H9 (cell line): Measurements from ENCODE around the gene GAN. TPM values are rescaled to one million over a fixed set of nuclear protein-coding genes. Genes with fewer than 3 reads are reported as not detected.

Experiments
- DNase-seq: peaks from one replicate; pipeline ENCODE4 v3.0.0-alpha.2; 2017
- H2AFZ ChIP-seq: one replicate; pipeline ENCODE4 v1.6.1; 2013; ENCODE audit warnings: mild to moderate bottlenecking, low read length, control low read depth, moderate library complexity
- H2AK5ac ChIP-seq: 2 replicates; pipeline ENCODE4 v1.6.1; 2013; ENCODE audit warnings: low read length, control low read depth, mixed read lengths; ENCODE audit not compliant: insufficient read length
- H2BK120ac ChIP-seq: one replicate; pipeline ENCODE4 v1.6.1; 2013; ENCODE audit warnings: low read depth, mild to moderate bottlenecking, low read length, control low read depth, inconsistent platforms; ENCODE audit not compliant: poor library complexity, severe bottlenecking
- H2BK12ac ChIP-seq: 2 replicates; pipeline ENCODE4 v1.6.1; 2013; ENCODE audit warnings: low read length, control low read depth, mixed read lengths, low read depth; ENCODE audit not compliant: insufficient read length
- H2BK15ac ChIP-seq: 2 replicates; pipeline ENCODE4 v1.6.1; 2013; ENCODE audit warnings: low read depth, low read length, control low read depth
- H2BK20ac ChIP-seq: one replicate; pipeline ENCODE4 v1.6.1; 2013; ENCODE audit warnings: low read depth, mild to moderate bottlenecking, low read length, control low read depth, inconsistent platforms; ENCODE audit not compliant: poor library complexity, severe bottlenecking
- H2BK5ac ChIP-seq: 2 replicates; pipeline ENCODE4 v1.6.1; 2013; ENCODE audit warnings: low read length, control low read depth, mixed read lengths; ENCODE audit not compliant: insufficient read length
- H3K14ac ChIP-seq: 2 replicates; pipeline ENCODE4 v1.6.1; 2013; ENCODE audit warnings: low read length, control low read depth; ENCODE audit not compliant: insufficient read depth
- H3K18ac ChIP-seq: 2 replicates; pipeline ENCODE4 v1.6.1; 2013; ENCODE audit warnings: low read depth, mild to moderate bottlenecking, mixed read lengths, low read length, control low read depth; ENCODE audit not compliant: insufficient read length
- H3K23ac ChIP-seq: 2 replicates; pipeline ENCODE4 v1.6.1; 2013; ENCODE audit warnings: low read length, control low read depth, mixed read lengths, low read depth; ENCODE audit not compliant: insufficient read length
- H3K23me2 ChIP-seq: 2 replicates; pipeline ENCODE4 v1.6.1; 2013; ENCODE audit warnings: low read depth, mild to moderate bottlenecking, mixed read lengths, low read length, control low read depth; ENCODE audit not compliant: insufficient read length, poor library complexity, severe bottlenecking
- H3K27ac ChIP-seq: 2 replicates; pipeline ENCODE4 v1.5.1; 2013; ENCODE audit warnings: low read length, control low read depth, mixed read lengths, low read depth; ENCODE audit not compliant: insufficient read length
- H3K27me3 ChIP-seq: 2 replicates; pipeline ENCODE4 v1.6.1; 2013; ENCODE audit warnings: low read length, control low read depth, inconsistent platforms; ENCODE audit not compliant: insufficient read depth
- H3K4ac ChIP-seq: 2 replicates; pipeline ENCODE4 v1.6.1; 2013; ENCODE audit warnings: low read depth, mild to moderate bottlenecking, control low read depth, inconsistent platforms, low read length, moderate library complexity
- H3K4me1 ChIP-seq: 2 replicates; pipeline ENCODE4 v1.6.1; 2013; ENCODE audit warnings: low read length, control low read depth, inconsistent platforms; ENCODE audit not compliant: insufficient read depth
- H3K4me2 ChIP-seq: 2 replicates; pipeline ENCODE4 v1.6.1; 2013; ENCODE audit warnings: low read length, control low read depth, mixed read lengths; ENCODE audit not compliant: insufficient read length, insufficient read depth
- H3K56ac ChIP-seq: 2 replicates; pipeline ENCODE4 v1.6.1; 2013; ENCODE audit warnings: low read depth, mild to moderate bottlenecking, mixed read lengths, low read length, control low read depth; ENCODE audit not compliant: insufficient read length
- H3K79me1 ChIP-seq: 2 replicates; pipeline ENCODE4 v1.6.1; 2013; ENCODE audit warnings: low read depth, mild to moderate bottlenecking, moderate library complexity, low read length, control low read depth, inconsistent platforms; ENCODE audit not compliant: insufficient read depth, poor library complexity, severe bottlenecking
- H3K79me2 ChIP-seq: 2 replicates; pipeline ENCODE4 v1.6.1; 2013; ENCODE audit warnings: low read length, control low read depth, inconsistent platforms; ENCODE audit not compliant: insufficient read depth
- H3K9ac ChIP-seq: 2 replicates; pipeline ENCODE4 v1.6.1; 2013; ENCODE audit warnings: low read length, control low read depth, mixed read lengths; ENCODE audit not compliant: insufficient read length; ENCODE audit errors: extremely low read depth
- H3K9me3 ChIP-seq: one replicate; pipeline ENCODE4 v1.6.1; 2013; ENCODE audit warnings: low read depth, low read length, inconsistent platforms; ENCODE audit not compliant: control insufficient read depth
- H3T11ph ChIP-seq: one replicate; pipeline ENCODE4 v1.6.1; 2013; ENCODE audit warnings: mild to moderate bottlenecking, low read length, control low read depth, inconsistent platforms
- H4K20me1 ChIP-seq: one replicate; pipeline ENCODE4 v1.6.1; 2013; ENCODE audit not compliant: control insufficient read depth, insufficient read length, insufficient read depth
- H4K5ac ChIP-seq: 2 replicates; pipeline ENCODE4 v1.6.1; 2013; ENCODE audit warnings: low read depth, mild to moderate bottlenecking, mixed read lengths, low read length, control low read depth; ENCODE audit not compliant: insufficient read length
- H4K8ac ChIP-seq: replicated peaks from 2 replicates; pipeline ENCODE4 v1.6.1; 2013; ENCODE audit warnings: low read length, control low read depth, mixed read lengths, low read depth; ENCODE audit not compliant: insufficient read length
- H4K91ac ChIP-seq: 2 replicates; pipeline ENCODE4 v1.6.1; 2013; ENCODE audit warnings: low read depth, mild to moderate bottlenecking, moderate library complexity, mixed read lengths, low read length, control low read depth; ENCODE audit not compliant: insufficient read length
- H3K27ac Mint-ChIP-seq, 3 experiments: 2 replicates in 2 of 3; 3 replicates in 1 of 3; pipeline ENCODE4 v1.8.0; 2020 to 2021; ENCODE audit warnings: mixed read lengths in 3 of 3, mild to moderate bottlenecking in 1 of 3, moderate library complexity in 1 of 3
- H3K27me3 Mint-ChIP-seq: 2 replicates; pipeline ENCODE4 v1.8.0; 2021; ENCODE audit warnings: low read depth, mild to moderate bottlenecking, moderate library complexity, mixed read lengths
- H3K36me3 Mint-ChIP-seq, 3 experiments: 2 replicates in 2 of 3; 3 replicates in 1 of 3; pipeline ENCODE4 v1.8.0; 2020 to 2021; ENCODE audit warnings: low read depth in 3 of 3, mixed read lengths in 3 of 3; ENCODE audit not compliant: insufficient read depth in 1 of 3
- H3K4me1 Mint-ChIP-seq, 2 experiments: 2 replicates each; pipeline ENCODE4 v1.8.0; 2020; ENCODE audit warnings: mixed read lengths in 2 of 2
- H3K4me3 Mint-ChIP-seq, 2 experiments: 2 replicates in 1 of 2; 3 replicates in 1 of 2; pipeline ENCODE4 v1.8.0; 2020 to 2021; ENCODE audit warnings: mild to moderate bottlenecking in 2 of 2, mixed read lengths in 2 of 2, moderate library complexity in 1 of 2
- H3K9me3 Mint-ChIP-seq, 2 experiments: 2 replicates in 1 of 2; 3 replicates in 1 of 2; pipeline ENCODE4 v1.8.0; 2020; ENCODE audit warnings: mild to moderate bottlenecking in 2 of 2, mixed read lengths in 2 of 2, moderate library complexity in 1 of 2
- CTCF ChIP-seq: fragments of 200-600 bp; sonication (generic); conservative IDR thresholded peaks from 3 replicates; pipeline ENCODE4 v1.8.0; 2021; ENCODE audit warnings: antibody characterized with exemption, mild to moderate bottlenecking
- WGBS: extraction: QIAGEN DNeasy Blood & Tissue Kit; methylation state at CpG from one replicate; pipeline ENCODE4 v1.1.7; 2013; ENCODE audit warnings: missing lambda C conversion rate, low lambda C conversion rate, mixed read lengths; ENCODE audit not compliant: insufficient read length; ENCODE audit errors: extremely low coverage; 5-methylcytosine and 5-hydroxymethylcytosine counted together
- total RNA-seq: library from RNA; stranded (reverse); gene quantifications from 2 replicates; pipeline ENCODE4 v1.2.1, GENCODE V29; 2021

GAN gene
- total RNA-seq, 1 experiment from 2014 or later: 20.9 TPM

- H3K56ac ChIP-seq: no peak overlapping the region
- H2BK5ac ChIP-seq: no peak overlapping the region
- WGBS: no CpG with 5 or more reads among the region's 6 CpGs
- Mint-ChIP-seq H3K4me1 (peaks cover 5 to 10% of the 10 kb centered on the region in 2 experiments), H3K27ac (no peak overlapping the region), H3K27me3 (peaks cover 2% of the 10 kb centered on the region; the same call in 1 of the 2 replicates), H3K4me3 (no peak overlapping the region), H3K9me3 (peaks cover 0 to 4% of the 10 kb centered on the region in 2 experiments; a peak in 2 of 5 replicates), H3K36me3 (no peaks in the 10 kb centered on the region)
- no peak overlapping the region for H2AK5ac ChIP-seq
- no peak overlapping the region for H3T11ph ChIP-seq
- no peak overlapping the region for H2BK20ac ChIP-seq
- no peak overlapping the region for H3K14ac ChIP-seq
- H3K27me3 ChIP-seq: no peaks in the 10 kb centered on the region; the same call in 1 of the 2 replicates
- no peak overlapping the region for H3K27ac ChIP-seq
- no peak overlapping the region for H2AFZ ChIP-seq
- no peaks in the 10 kb centered on the region for H3K9me3 ChIP-seq
- H4K91ac ChIP-seq: no peak overlapping the region
- H3K23me2 ChIP-seq: no peaks in the 10 kb centered on the region
- no peak overlapping the region for H2BK12ac ChIP-seq
- H3K4me1 ChIP-seq: no peaks in the 10 kb centered on the region
- no peak overlapping the region for H3K4me2 ChIP-seq
- H4K20me1 ChIP-seq: no peaks in the 10 kb centered on the region
- H2BK15ac ChIP-seq: no peak overlapping the region
- no peak overlapping the region for H3K18ac ChIP-seq
- DNase-seq: no peak
- no peaks in the 10 kb centered on the region for H3K79me1 ChIP-seq
- no peak overlapping the region for H4K5ac ChIP-seq
- no peak overlapping the region for H4K8ac ChIP-seq
- no peak overlapping the region for H3K4ac ChIP-seq
- H3K23ac ChIP-seq: no peak overlapping the region
- no peak overlapping the region for H3K9ac ChIP-seq
- no peaks in the 10 kb centered on the region for H3K79me2 ChIP-seq
- H2BK120ac ChIP-seq: no peak overlapping the region
- TF ChIP-seq CTCF: no peak
Measured at GRCh38 chr16:81427219-81427618, 112.5 kb downstream of the GAN start.
